Nephron (organoid): ENCODE data around the gene CP.

Source experiments
- H3K27ac Mint-ChIP-seq, 3 experiments: 2 replicates each; pipeline ENCODE4 v1.8.0; 2020; ENCODE audit warnings: mixed read lengths in 3 of 3, mild to moderate bottlenecking in 2 of 3, moderate library complexity in 1 of 3
- H3K27me3 Mint-ChIP-seq: 2 replicates; pipeline ENCODE4 v1.8.0; 2021; ENCODE audit warnings: low read depth, mild to moderate bottlenecking, moderate library complexity, mixed read lengths
- H3K36me3 Mint-ChIP-seq: 2 replicates; pipeline ENCODE4 v1.8.0; 2020; ENCODE audit warnings: low read depth, mixed read lengths
- H3K4me1 Mint-ChIP-seq: 2 replicates; pipeline ENCODE4 v1.8.0; 2020; ENCODE audit warnings: mixed read lengths
- H3K4me3 Mint-ChIP-seq, 3 experiments: 2 replicates each; pipeline ENCODE4 v1.8.0; 2020; ENCODE audit warnings: mild to moderate bottlenecking in 3 of 3, mixed read lengths in 3 of 3, moderate library complexity in 2 of 3
- H3K9me3 Mint-ChIP-seq: 2 replicates; pipeline ENCODE4 v1.8.0; 2020; ENCODE audit warnings: mixed read lengths
- CTCF ChIP-seq, 3 experiments: fragments of 200-600 bp; sonication (generic); IDR thresholded peaks; one replicate each; pipeline ENCODE4 v1.5.0; 2021; ENCODE audit warnings: antibody characterized with exemption in 3 of 3; ENCODE audit not compliant: unreplicated experiment in 3 of 3

The CP gene

GRCh38 chr3:149258714-149259113 is 37.1 kb upstream of the CP start:
- Mint-ChIP-seq H3K27ac (peak overlapping the region; percentile 59 to 89 (median 80)), H3K27me3 (no peaks in the 10 kb centered on the region), H3K4me3 (no peak overlapping the region), H3K36me3 (no peaks in the 10 kb centered on the region), H3K4me1 (peaks cover 15% of the 10 kb centered on the region), H3K9me3 (peaks cover 10% of the 10 kb centered on the region)
- TF ChIP-seq CTCF (IDR thresholded peaks at IDR 0.05; ENCODE audit: unreplicated experiment in 3 of 3), result no peak

DNA sequence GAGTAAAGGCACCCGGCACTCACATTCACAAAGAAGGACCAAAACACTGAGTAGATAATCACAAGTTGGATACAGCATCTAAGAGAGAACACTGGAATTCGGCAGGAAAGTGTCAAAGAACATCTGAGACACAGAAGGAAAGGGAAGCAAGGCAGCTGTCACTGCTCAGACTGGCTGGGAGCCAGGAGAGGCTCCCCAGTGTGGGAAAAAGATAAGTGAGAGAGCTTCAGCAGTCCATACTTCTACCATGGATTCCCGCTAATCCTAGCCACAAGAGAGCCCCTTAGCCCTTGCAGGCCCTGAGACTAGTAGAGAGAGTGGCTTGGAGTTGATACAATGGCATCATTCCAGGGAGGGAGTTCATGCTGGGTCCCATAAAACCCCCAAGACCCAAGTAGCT is 36.7 kb upstream of the CP start:
- Mint-ChIP-seq H3K4me3 (peak overlapping the region in 1 of 3 experiments; percentile 14), H3K27ac (peak overlapping the region; percentile 59 to 89 (median 80)), H3K27me3 (no peaks in the 10 kb centered on the region), H3K36me3 (no peaks in the 10 kb centered on the region), H3K4me1 (peaks cover 15% of the 10 kb centered on the region), H3K9me3 (peaks cover 10% of the 10 kb centered on the region)
- no peak for TF ChIP-seq CTCF (IDR thresholded peaks at IDR 0.05; ENCODE audit: unreplicated experiment in 3 of 3)

DNA sequence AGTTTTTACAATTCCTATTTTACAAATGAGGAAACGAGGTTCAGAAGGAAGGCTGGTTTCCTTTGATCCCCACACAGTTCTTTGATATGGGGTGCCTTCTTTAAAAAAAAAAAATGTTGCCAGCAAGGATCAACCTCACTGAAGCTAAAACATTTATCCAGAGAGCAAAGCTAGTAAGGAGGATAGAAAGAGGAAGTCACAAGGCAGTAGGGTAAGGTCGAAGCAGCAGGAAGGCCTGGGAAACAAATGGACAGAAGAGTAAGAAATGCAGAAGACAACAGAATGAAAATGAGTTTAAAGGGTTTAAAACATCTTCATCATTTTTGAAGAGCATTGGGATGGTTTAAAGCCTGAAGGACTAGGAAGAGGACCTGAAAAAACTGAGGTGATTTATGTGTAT is 30.6 kb upstream of the CP start:
- Mint-ChIP-seq H3K4me1 (peaks cover 10% of the 10 kb centered on the region), H3K27ac (no peak overlapping the region), H3K4me3 (no peak overlapping the region)

GRCh38 chr3:149251186-149251585 is 29.6 kb upstream of the CP start:
- no peaks in the 10 kb centered on the region for H3K27me3 Mint-ChIP-seq
- TF ChIP-seq CTCF (IDR thresholded peaks at IDR 0.05; ENCODE audit: unreplicated experiment in 3 of 3), result no peak
- no peak overlapping the region for H3K4me3 Mint-ChIP-seq
- H3K27ac Mint-ChIP-seq, result no peak overlapping the region
- peaks cover 17% of the 10 kb centered on the region for H3K4me1 Mint-ChIP-seq
- no peaks in the 10 kb centered on the region for H3K9me3 Mint-ChIP-seq
- H3K36me3 Mint-ChIP-seq, result no peaks in the 10 kb centered on the region

More for the DNA sequence above, 30.6 kb upstream of the CP start:
- no peaks in the 10 kb centered on the region for H3K36me3 Mint-ChIP-seq
- no peaks in the 10 kb centered on the region for H3K27me3 Mint-ChIP-seq
- no peaks in the 10 kb centered on the region for H3K9me3 Mint-ChIP-seq
- no peak for TF ChIP-seq CTCF (IDR thresholded peaks at IDR 0.05; ENCODE audit: unreplicated experiment in 3 of 3)

DNA sequence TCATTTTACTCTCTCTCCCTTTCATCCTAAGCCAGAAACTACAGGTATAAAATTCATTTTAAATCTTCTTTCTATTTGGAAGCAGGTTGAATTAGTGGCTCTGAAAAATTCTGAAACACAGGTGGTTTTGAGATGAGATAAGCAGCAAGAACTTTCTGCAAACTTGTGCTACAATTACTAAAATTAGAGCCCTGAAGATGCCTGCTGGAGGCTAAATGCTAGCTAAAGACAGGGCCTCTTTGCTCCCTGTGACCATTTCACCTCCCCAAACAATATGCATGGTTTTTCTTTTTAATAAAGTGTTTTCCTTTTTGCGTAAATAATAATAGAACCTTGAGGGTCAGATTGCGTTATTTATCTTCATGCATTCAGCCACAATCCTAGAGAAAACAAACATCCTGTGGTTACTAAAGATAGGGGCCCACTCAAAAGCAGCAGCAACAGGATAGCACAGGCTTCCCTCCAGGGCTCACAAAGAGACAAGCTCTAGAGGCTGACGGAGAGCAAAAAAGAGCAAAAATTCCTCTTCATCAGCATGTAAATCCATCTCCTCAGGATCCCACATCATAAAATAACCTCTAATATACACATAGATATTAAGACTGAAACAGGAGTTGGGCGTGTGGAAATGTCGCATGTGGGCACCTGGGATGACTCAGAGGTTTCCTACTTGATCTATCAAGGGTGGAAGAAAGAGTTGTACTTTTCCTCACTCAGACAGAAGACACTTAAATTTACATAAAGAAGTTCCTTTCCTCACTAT is 26.5 kb upstream of the CP start:
- Mint-ChIP-seq H3K4me3 (no peak overlapping the region), H3K27me3 (no peaks in the 10 kb centered on the region), H3K27ac (peak overlapping the region; percentile 65 to 91 (median 73)), H3K36me3 (no peaks in the 10 kb centered on the region), H3K4me1 (peaks cover 36% of the 10 kb centered on the region), H3K9me3 (no peaks in the 10 kb centered on the region)
- no peak for TF ChIP-seq CTCF (IDR thresholded peaks at IDR 0.05; ENCODE audit: unreplicated experiment in 3 of 3)
